Dendritic cell treated with granulocyte-macrophage colony-stimulating factor and Interleukin-4, amounts not matched to agents 40 ng/mL and 50 ng/mL, for 4 days (primary cell): ENCODE measurements around the gene ASIC2.

Experiments used
- H3K27ac Mint-ChIP-seq: one replicate; pipeline ENCODE4 v1.8.0; 2022; ENCODE audit warnings: mild to moderate bottlenecking, mixed read lengths
- H3K27me3 Mint-ChIP-seq: one replicate; pipeline ENCODE4 v1.8.0; 2022; ENCODE audit warnings: mild to moderate bottlenecking, mixed read lengths
- H3K36me3 Mint-ChIP-seq: one replicate; pipeline ENCODE4 v1.8.0; 2022; ENCODE audit warnings: low read depth, mixed read lengths
- H3K4me1 Mint-ChIP-seq: one replicate; pipeline ENCODE4 v1.8.0; 2022; ENCODE audit warnings: low read depth, mixed read lengths
- H3K4me3 Mint-ChIP-seq: one replicate; pipeline ENCODE4 v1.8.0; 2022; ENCODE audit warnings: mild to moderate bottlenecking, moderate library complexity, mixed read lengths
- H3K9me3 Mint-ChIP-seq: one replicate; pipeline ENCODE4 v1.8.0; 2022; ENCODE audit warnings: mixed read lengths
- intact Hi-C: fragments of 100-400 bp; cut with micrococcal nuclease; formaldehyde crosslinking; loops from one replicate; pipeline ENCODE4 v1.15.0; 2022

Gene ASIC2

GRCh38 chr17:33076979-33077378, 216.1 kb downstream of the ASIC2 start:
- no peak overlapping the region for H3K27ac Mint-ChIP-seq
- no peaks in the 10 kb centered on the region for H3K36me3 Mint-ChIP-seq
- no peaks in the 10 kb centered on the region for H3K4me1 Mint-ChIP-seq
- no peaks in the 10 kb centered on the region for H3K9me3 Mint-ChIP-seq
- peaks cover 6% of the 10 kb centered on the region for H3K27me3 Mint-ChIP-seq
- H3K4me3 Mint-ChIP-seq = no peak overlapping the region
- intact Hi-C loops = no loop called here

GRCh38 chr17:33073416-33073815, 219.7 kb downstream of the ASIC2 start:
- H3K4me1 Mint-ChIP-seq = no peaks in the 10 kb centered on the region
- no peak overlapping the region for H3K27ac Mint-ChIP-seq
- H3K27me3 Mint-ChIP-seq = peaks cover 3% of the 10 kb centered on the region
- no peaks in the 10 kb centered on the region for H3K36me3 Mint-ChIP-seq
- intact Hi-C loops = no loop called here
- no peak overlapping the region for H3K4me3 Mint-ChIP-seq
- no peaks in the 10 kb centered on the region for H3K9me3 Mint-ChIP-seq

DNA sequence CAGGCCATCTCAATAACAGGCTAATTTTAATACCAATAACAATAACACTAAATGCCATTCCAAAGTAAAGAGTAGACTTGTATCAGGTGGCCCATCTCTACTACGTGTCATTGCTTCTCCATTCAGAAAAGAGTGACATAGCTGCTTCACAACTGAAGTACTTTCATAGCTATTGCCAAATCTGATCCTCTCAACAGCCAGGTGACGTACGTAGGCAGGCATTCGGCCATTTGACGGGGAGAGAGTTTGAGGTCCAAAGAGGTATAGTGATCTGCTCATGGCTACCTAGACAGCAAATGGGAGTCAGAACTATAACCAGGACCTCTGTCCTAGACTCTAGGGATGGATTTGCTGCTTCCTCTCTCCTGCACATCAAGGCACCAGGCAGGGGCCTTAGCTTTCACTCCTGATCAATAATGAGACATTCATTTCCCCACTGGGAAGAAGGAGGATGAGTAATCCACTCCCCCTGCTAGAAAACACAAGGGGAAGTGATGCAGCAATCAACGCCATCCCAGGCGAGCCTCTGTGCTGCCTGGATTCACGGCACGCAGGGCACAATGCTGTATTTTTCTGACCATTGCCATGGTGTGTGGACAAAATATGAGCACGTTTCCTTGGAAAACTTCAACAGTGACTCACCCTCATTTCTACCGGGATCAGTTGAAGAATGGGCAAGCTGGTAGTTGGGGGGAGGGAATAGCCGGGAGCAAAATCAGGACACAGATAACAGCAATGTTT, 220.5 kb downstream of the ASIC2 start:
- Mint-ChIP-seq H3K27me3 (peaks cover 3% of the 10 kb centered on the region), H3K27ac (no peak overlapping the region), H3K4me3 (no peak overlapping the region), H3K4me1 (no peaks in the 10 kb centered on the region), H3K9me3 (no peaks in the 10 kb centered on the region), H3K36me3 (no peaks in the 10 kb centered on the region)
- intact Hi-C loops = no loop called here

- no peak overlapping the region for H3K4me3 Mint-ChIP-seq
- H3K27me3 Mint-ChIP-seq = peaks cover 1% of the 10 kb centered on the region
- H3K9me3 Mint-ChIP-seq = no peaks in the 10 kb centered on the region
- H3K36me3 Mint-ChIP-seq = no peaks in the 10 kb centered on the region
- intact Hi-C loops = no loop called here
- H3K27ac Mint-ChIP-seq = no peak overlapping the region
- H3K4me1 Mint-ChIP-seq = no peaks in the 10 kb centered on the region
These were observed 221.4 kb downstream of the ASIC2 start for GRCh38 chr17:33071656-33072055.

DNA sequence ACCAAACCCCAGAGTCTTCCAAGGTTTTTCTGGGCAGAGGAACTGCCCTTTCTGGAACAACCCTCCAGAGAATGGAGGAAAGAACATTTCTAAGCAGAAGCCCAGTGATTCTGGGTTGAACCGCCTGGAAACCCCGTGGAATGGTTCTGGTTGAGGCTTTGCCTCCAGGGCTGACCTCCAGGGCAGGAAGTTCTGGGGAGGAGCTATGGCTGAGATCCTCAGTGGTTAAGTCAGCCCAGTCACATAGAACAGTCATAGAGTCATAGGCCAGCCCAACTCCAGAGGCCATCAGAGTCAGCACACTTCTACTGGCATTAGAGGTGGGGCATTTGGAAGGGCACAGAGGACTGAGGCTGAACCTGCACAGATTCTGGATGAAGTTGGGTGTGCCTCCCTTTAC, 235.5 kb downstream of the ASIC2 start:
- Mint-ChIP-seq H3K27me3 (peaks cover 1% of the 10 kb centered on the region), H3K36me3 (no peaks in the 10 kb centered on the region), H3K4me1 (no peaks in the 10 kb centered on the region), H3K4me3 (no peak overlapping the region), H3K27ac (no peak overlapping the region), H3K9me3 (no peaks in the 10 kb centered on the region)
- intact Hi-C loops = no loop called here

- no peaks in the 10 kb centered on the region for H3K27me3 Mint-ChIP-seq
- no peaks in the 10 kb centered on the region for H3K9me3 Mint-ChIP-seq
- intact Hi-C loops = no loop called here
- no peaks in the 10 kb centered on the region for H3K36me3 Mint-ChIP-seq
- no peaks in the 10 kb centered on the region for H3K4me1 Mint-ChIP-seq
- no peak overlapping the region for H3K27ac Mint-ChIP-seq
- no peak overlapping the region for H3K4me3 Mint-ChIP-seq
These were observed 236.5 kb downstream of the ASIC2 start for GRCh38 chr17:33056399-33057146.

- Mint-ChIP-seq H3K9me3 (no peaks in the 10 kb centered on the region), H3K27ac (no peak overlapping the region), H3K4me3 (no peak overlapping the region), H3K27me3 (no peaks in the 10 kb centered on the region), H3K36me3 (no peaks in the 10 kb centered on the region), H3K4me1 (no peaks in the 10 kb centered on the region)
- intact Hi-C loops = no loop called here
These were observed 237.3 kb downstream of the ASIC2 start for GRCh38 chr17:33055746-33056145.

DNA sequence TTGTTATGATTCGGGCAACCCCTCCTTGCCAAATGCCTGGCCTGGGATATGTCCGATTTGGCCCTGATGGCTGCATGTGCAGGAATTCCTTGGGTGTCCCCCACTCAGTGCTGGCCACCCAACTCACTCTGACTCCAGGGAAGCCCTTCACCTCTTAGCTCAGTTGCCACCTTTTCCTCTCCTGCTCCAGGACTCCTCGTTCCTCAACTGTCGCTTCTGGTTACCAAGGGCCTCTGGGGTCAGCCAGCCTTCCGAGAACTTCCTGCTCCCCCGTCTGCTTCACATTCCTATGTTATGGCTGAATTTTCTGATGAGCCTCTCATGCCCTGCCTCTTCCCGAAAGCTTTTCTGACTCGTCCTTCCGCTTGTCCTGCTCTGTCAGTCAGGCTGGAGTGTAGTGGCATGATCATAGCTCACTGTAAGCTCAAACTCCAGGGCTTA, 237.9 kb downstream of the ASIC2 start:
- no peaks in the 10 kb centered on the region for H3K27me3 Mint-ChIP-seq
- no peaks in the 10 kb centered on the region for H3K36me3 Mint-ChIP-seq
- intact Hi-C loops = no loop called here
- no peak overlapping the region for H3K27ac Mint-ChIP-seq
- no peak overlapping the region for H3K4me3 Mint-ChIP-seq
- H3K4me1 Mint-ChIP-seq = no peaks in the 10 kb centered on the region
- H3K9me3 Mint-ChIP-seq = no peaks in the 10 kb centered on the region

GRCh38 chr17:33054412-33054811, 238.7 kb downstream of the ASIC2 start:
- Mint-ChIP-seq H3K4me1 (no peaks in the 10 kb centered on the region), H3K36me3 (no peaks in the 10 kb centered on the region), H3K4me3 (no peak overlapping the region), H3K27ac (no peak overlapping the region), H3K9me3 (no peaks in the 10 kb centered on the region), H3K27me3 (no peaks in the 10 kb centered on the region)
- intact Hi-C loops = no loop called here

GRCh38 chr17:33053676-33054075, 239.4 kb downstream of the ASIC2 start:
- no peak overlapping the region for H3K27ac Mint-ChIP-seq
- no peaks in the 10 kb centered on the region for H3K27me3 Mint-ChIP-seq

DNA sequence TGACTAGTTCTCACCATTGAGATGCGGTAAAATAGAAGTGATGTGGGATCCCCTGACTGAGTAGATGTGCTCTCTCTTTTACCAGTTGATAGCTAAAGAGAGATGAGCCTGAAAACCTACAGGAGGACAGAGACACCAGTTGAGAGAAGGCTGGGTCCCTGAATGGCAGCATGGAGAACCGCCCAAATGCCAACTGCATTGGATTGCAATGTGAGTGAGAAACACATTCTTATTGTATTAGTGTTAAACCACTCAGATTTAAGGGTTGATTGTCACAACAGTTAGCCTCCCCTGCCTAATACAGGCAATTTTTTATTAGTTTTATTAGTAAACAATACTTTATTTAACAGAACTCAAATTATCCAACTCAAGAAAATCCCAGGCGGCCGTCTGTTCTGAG, 240.2 kb downstream of the ASIC2 start:
- Mint-ChIP-seq H3K4me3 (no peak overlapping the region), H3K9me3 (no peaks in the 10 kb centered on the region), H3K36me3 (no peaks in the 10 kb centered on the region), H3K27me3 (no peaks in the 10 kb centered on the region), H3K4me1 (no peaks in the 10 kb centered on the region), H3K27ac (no peak overlapping the region)
- intact Hi-C loops = no loop called here

More at GRCh38 chr17:33053676-33054075, 239.4 kb downstream of the ASIC2 start:
- Mint-ChIP-seq H3K4me3 (no peak overlapping the region), H3K36me3 (no peaks in the 10 kb centered on the region), H3K4me1 (no peaks in the 10 kb centered on the region), H3K9me3 (no peaks in the 10 kb centered on the region)
- intact Hi-C loops = no loop called here

- Mint-ChIP-seq H3K9me3 (no peaks in the 10 kb centered on the region), H3K27ac (no peak overlapping the region), H3K27me3 (no peaks in the 10 kb centered on the region), H3K4me3 (no peak overlapping the region), H3K4me1 (no peaks in the 10 kb centered on the region), H3K36me3 (no peaks in the 10 kb centered on the region)
- intact Hi-C loops = no loop called here
These were observed 242.4 kb downstream of the ASIC2 start for GRCh38 chr17:33050611-33051140.

DNA sequence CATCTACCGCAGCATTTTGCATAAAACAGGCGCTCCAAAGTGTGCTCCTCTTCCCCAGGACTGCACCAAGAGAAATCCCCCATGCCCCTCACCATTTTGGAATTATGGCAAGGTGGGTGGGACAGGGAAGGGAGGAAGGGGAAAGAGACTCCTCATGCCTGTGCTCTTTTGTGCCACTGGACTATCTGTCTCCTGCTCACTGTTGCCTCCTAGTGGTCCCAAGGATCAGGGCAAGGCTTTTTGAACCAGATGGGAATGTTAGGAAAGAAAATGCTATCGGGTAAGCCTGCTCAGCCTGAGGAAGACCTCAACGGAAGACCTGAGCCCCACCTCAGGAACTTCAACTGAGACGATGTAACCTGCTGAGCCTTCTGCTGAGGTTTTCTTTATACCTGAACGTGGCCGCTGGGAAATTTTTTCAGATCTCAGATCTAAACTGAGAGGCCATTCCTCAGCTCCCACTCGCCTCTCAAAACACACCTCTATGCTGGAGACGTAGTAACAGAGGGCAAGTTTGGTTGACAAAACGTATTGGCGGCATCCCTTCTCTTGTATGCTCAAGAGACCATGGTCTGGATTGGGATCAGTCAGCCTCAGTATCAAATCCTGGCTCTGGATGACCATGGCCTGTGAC, 243.2 kb downstream of the ASIC2 start:
- intact Hi-C loops = no loop called here
- no peaks in the 10 kb centered on the region for H3K27me3 Mint-ChIP-seq

More for the DNA sequence above, 243.2 kb downstream of the ASIC2 start:
- Mint-ChIP-seq H3K4me1 (no peaks in the 10 kb centered on the region), H3K27ac (no peak overlapping the region), H3K4me3 (no peak overlapping the region), H3K9me3 (no peaks in the 10 kb centered on the region), H3K36me3 (no peaks in the 10 kb centered on the region)
